Kasumi-1 (cell line): ENCODE data around the gene RNF222.
A peak's percentile ranks its signal among the peaks of the same experiment; 100 is the strongest.
"Not testable (repeated sequence)": the region's sequence is repeated elsewhere in the genome, so short reads cannot be mapped to it uniquely, and the experiment has no call there.

ENCODE experiments used
- DNase-seq, 2 experiments: peaks; one replicate each; lab custom pipeline; 2025; lab: John Stamatoyannopoulos, UW

The RNF222 gene

DNA sequence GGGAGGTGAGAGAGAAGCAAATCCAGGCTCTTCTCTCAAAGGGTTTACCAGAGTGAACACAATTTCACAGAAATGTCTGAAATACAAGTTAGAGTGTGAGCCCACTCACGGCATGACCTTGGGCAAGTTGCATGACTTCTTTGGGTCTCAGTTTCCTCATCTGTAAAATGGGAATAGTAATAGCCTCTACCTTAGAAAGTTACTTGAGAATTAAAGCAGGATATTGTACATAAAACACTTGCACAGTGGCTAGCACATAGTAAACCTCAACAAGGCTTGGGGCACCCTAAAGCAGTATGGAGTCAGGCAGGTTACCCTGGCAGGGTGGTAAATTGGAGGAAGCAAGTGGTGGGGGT lies 13.2 kb upstream of the RNF222 start:
- no peak for DNase-seq

DNA sequence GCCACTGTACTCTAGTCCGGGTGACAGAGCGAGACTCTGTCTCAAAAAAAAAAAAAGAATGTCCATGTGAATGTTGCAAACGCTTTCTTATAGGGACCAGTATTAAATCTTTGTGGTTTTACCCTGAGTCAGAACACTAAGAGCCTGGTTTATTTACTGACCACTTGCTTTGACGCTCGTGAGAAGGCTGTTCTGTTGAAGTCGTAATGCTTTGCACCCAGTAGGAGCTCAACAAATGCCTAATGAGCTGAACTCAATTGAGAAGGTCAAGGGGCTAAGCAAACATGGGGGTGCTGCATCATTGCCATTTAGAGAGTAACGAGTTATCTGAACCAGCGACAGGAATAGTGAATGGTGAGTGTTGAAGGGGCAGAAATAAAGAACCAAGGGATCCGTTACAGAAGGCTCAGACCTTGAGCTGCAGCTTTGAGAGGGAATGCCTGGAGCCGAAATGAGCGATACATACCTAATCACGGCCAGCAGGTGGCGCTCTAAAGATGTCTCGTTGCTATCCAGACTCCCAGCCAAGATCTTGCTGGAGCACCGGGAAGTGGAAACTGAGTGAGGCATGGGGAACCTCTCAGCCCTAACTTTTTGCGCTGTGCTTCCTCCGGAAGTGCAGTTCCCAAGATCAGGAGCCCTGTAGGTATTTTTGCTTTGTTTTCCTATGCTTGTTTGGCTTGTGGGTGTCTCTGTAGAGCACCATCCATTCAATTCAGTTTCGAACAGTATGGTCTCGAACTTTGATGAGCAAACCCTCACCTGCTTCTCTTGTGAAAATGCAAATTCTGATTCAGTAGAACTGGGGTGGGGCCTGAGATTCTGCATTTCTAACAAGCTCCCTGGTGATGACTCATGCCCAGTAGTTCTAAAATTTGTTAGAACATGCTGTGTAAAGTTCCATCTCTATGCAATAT lies 12.6 kb upstream of the RNF222 start:
- peak; percentile 70 to 74 for DNase-seq

- DNase-seq, result no peak
These were observed 10.7 kb upstream of the RNF222 start for GRCh38 chr17:8408371-8408770.

GRCh38 chr17:8406174-8406573 lies 8.5 kb upstream of the RNF222 start:
- DNase-seq, result no peak

DNA sequence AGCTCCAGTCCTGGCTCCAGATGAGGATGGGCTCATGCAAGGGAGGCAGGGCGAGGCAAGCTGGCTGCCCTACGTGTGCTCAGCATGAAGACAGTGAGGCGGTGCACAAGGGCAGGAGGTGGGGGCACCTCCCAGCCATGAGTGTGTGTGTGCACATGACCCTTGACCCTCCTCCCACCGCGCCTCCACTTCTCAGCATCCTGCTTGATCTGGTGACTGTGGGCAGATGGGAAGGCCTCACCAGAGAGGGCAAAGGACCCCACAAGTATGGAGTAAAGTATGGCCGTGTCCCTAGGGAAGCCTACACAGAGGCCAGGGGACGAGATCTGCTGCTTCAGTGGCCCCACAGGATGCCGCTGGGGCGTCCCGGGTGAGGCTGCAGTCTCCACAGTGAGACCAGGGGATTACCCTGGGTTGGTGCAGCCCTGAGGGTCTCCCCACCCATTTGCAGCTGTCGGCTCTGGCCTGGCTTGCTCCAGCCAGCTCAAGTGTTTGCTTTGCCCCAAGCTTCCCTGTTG lies 7.9 kb upstream of the RNF222 start:
- DNase-seq, result no peak

DNA sequence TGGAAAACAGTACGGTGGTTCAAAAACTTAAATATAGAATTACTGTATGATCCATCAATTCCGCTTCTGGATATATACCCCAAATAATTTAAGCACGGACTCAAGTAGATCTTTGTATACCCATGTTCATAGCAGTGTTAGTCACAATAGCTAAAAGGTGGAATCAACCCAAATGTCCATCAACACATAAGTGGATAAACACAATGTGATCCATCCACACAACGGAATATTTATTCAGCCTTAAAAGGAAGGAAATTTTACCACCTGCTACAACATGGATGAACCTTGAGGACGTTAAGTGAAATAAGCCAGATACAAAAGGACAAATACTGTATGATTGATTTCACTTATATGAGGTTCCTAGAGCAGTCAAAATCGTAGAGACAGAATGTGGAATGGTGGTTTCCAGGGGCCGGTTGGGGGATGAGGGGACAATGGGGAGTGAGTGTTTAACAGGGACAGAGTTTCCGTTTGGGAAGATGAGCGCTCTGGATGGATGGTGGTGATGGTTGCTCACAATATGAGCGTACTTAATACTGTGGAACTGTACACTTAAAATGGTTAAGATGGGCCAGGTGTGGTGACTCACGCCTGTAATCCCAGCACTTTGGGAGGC lies 5.4 kb upstream of the RNF222 start:
- no peak for DNase-seq

DNA sequence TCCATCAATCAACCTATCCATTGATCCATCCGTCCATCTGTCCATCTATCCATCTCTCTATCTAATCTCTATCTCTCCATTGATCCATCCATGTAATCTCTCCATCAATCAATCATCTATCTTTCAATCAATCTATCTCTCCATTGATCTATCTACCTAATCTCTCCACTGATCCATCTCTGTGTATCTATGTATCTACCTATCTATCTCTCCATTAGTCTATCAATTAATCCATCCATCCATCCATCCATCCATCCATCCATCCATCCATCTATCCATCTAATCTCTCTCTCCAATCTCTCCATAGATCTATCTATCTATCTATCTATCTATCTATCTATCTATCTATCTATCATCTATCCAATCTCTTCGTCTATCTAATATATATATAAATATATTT lies 3.5 kb upstream of the RNF222 start:
- DNase-seq, result no peak

DNA sequence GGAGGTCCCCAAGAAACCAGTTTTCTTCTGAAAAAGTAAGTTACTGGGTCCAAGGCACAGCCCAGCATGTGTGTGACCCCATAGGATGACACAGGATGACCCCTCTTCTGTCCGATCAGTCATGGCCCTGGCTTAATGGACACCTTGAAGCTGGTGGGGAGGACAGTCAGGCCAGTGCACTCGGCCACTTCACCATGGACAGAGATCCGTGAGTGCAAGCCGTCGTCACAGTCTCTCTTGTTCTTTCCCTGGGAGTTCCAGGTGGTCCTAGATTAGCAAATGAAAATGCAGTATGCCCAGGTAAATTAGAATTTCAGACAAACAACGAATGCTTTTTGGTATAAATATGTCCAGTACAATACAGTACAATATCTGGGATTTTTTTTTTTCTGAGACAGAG lies 1.4 kb upstream of the RNF222 start:
- no peak for DNase-seq

DNA sequence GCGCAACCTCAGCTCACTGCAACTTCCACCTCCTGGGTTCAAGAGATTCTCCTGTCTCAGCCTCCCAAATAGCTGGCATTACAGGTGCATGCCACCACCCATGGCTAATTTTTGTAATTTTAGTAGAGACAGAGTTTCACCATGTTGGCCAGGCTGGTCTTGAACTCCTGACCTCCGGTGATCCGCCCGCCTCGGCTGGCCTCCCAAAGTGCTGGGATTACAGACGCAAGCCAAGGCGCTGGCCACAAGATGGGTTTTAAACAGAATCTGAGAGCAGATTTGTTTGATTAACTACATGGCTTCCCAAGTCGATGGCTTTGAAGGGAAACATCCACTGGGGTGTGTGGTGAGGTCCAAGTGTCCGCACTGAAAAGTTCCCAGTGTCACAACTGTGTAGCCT lies 3.1 kb downstream of the RNF222 start:
- not testable (repeated sequence) for DNase-seq

DNA sequence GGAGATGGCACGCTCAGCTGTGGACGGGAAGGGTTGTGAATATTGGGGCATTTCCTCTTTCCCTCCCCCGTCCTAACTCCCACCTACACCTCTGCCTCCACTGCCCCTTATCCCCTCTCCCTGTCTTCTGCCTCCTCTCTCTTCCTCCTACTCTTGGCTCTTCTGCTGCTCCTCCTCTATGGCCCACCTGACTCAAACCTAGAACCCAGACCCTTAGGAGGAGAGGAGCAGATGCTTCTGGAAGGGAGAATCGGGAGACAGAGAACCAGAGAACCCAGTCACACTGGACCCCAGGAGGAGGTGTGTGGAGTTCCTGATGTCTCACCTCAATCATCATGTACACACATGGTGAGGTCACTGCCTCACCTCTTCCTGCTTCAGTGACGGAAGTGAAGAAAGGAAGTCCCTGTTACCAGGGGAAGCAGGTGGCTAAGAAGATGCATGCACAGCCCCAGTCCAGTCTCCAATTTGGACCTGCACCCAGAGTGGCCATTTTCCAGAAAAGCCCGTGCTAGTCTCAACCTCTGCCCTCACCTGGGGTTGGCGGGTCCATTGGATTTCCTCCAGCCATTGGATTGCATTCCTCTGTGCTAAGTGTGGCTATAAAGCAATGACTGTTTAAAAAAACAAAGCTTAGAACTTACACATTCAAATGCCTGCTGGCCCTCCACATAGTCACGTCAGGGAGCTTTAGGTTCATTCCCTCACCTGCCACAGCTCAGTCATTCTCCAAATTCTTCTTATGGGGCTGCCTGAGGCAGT lies 4.0 kb downstream of the RNF222 start:
- no peak for DNase-seq

- DNase-seq, result no peak
These were observed 4.8 kb downstream of the RNF222 start for GRCh38 chr17:8392674-8393469.

DNA sequence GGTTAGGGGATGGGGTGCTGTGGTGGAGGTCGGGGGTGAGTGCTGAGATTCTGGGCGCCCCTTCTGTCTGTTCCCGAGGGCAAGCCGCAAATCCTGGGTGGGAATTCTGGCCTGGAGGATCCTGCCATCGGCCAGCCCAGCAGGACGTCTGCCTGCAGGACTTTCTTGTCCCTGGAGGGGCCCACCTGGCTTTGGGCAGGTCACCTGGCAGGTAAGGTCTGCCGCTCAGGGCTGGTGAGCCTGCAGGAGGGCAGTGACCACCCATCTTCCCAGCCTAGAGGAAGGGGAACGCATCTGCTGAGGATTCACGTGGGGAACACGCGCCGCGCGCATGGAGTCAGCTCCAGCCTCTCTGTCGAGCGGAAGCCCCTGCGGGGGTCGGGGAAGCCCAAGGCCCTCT lies 5.4 kb downstream of the RNF222 start:
- DNase-seq, result no peak

- DNase-seq, result no peak
These were observed 5.9 kb downstream of the RNF222 start for GRCh38 chr17:8391711-8392110.

DNA sequence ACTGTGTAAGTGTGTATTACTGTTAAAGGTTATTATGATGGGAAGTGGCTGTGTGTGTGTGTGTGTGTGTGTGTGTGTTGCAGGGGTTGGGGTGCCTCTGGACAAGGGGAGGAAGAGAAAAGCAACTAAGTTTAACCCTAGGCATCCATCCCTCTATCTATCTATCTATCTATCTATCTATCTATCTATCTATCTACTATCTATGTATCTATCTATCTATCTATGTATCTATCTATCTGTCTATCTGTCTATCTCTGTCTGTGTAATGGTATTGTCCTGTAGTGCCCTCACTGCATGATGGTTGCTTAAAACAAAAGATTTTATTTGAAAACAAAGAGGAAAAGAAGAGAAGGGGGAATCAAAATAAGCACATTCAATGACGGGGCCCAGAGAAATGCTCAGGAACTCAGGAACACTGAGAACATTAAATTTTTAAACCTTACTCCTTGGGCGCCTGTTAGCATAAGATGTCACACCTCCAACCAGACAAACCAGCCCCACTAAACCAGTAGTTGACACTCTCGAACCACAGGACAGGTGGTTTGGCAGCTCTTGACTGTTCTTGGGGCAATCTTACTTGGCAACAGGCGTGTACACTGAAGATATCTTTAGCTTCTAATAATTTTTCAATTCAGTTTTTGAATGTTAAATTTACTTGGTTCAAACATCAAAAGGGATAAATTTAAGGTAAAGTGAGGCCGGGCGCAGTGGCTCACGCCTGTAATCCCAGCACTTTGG lies 9.5 kb downstream of the RNF222 start:
- no peak for DNase-seq

- no peak for DNase-seq
These were observed 10.8 kb downstream of the RNF222 start for GRCh38 chr17:8386841-8387240.

DNA sequence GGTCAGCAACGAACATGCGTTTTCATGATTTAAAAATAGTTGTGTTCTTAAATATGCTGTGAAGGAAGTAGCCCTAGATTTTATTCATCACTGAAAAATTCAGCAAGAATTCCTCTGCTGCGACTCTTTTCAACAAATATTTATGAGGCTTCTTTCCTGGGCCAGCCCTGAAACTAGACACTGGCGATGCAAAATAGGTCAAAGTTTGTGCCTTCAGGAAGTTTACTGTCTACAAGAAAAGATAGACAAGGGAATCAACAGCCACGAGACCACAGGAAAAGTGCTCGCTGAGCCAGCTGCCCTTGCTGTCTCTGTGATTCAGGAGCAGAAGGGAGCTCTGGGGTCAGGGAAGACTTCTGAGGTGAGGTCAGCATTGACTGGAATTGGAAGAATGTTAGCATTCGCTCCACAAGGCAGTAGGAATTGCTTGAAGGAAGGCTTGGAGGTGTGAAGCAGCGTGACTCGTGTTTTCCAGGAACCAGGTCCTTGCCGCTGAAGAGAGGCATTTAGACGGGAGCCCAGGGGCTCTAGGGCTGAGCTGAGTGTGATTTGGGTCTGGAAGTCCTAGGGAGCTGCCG lies 12.7 kb downstream of the RNF222 start:
- DNase-seq, result no peak

- peak; percentile 89 to 91 for DNase-seq
These were observed 14.3 kb downstream of the RNF222 start, which contains the start of gene RPL26 for GRCh38 chr17:8383143-8383822. RPL26 (minus strand) TSS chr17:8383193; CDS start chr17:8382310, 883 bp downstream.

DNA sequence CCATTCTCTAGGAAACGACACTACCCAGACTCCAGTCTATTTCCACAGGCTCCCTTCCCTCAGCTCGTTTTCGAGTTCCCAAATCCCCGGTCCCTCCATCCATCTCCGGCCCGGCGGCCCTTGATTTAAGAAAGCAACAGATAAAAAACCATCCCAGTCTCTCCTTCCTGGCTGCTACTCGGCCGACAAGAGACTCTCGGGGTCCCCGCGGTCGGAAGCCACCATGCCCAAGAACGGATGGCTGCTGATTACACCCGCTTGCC lies 14.8 kb downstream of the RNF222 start:
- no peak for DNase-seq

- no peak for DNase-seq
These were observed 15.4 kb downstream of the RNF222 start for GRCh38 chr17:8382052-8382879.
